ENCODE data around the gene PLXNA3. TPM values are rescaled to one million over a fixed set of nuclear protein-coding genes. Genes with fewer than 3 reads are reported as not detected.

PLXNA3 gene
- total RNA-seq, 3 donors from 2014 or later (not counting 1 experiment from before 2014, with no cell fraction given) = 20.8 to 34.3 (median 32.2) TPM

DNA sequence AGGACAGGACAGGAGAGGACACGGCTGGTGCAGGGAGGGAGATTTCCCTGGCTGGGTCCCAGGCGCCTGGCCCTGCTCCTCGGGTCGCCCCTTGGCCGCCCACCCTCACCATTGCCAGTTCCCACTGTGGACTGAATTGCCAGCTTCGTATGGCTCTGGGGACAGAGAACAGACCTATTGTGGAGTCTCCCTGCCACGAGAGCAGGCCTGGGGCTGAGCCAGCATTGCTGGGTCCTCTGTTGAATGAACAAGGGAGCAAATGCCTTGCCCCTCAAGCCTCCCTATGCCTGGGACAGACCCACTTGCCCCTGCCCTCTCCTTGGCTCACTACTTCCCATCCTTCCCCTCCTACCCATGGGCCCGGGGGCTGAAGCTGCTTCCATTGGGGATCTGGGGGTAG is 4.3 kb downstream of the PLXNA3 start:
- Mint-ChIP-seq H3K4me3 (no peak overlapping the region), H3K9me3 (no peaks in the 10 kb centered on the region), H3K27me3 (ENCODE audit: low read depth in 2 of 2) (no peaks in the 10 kb centered on the region), H3K27ac (no peak overlapping the region), H3K4me1 (peaks cover 2 to 14% of the 10 kb centered on the region in 2 donors), H3K36me3 (no peaks in the 10 kb centered on the region)
- no peaks in the 10 kb centered on the region for H3K27me3 ChIP-seq (ENCODE audit: control insufficient read depth, insufficient read depth, low read length)
- TF ChIP-seq CTCF (IDR thresholded peaks at IDR 0.05) = no peak
- ATAC-seq (no peak), DNase-seq (no peak)
- peaks cover 7% of the 10 kb centered on the region for H3K36me3 ChIP-seq (ENCODE audit: control insufficient read depth, insufficient read depth, low read length)
- H3K4me1 ChIP-seq (ENCODE audit: control insufficient read depth, insufficient read depth, low read length) = peaks cover 16% of the 10 kb centered on the region
- no peak overlapping the region for H3K27ac ChIP-seq (ENCODE audit: low read length)
- 92% methylated on average over 7 of the region's 8 CpGs for WGBS (ENCODE audit: insufficient coverage)
- H3K4me3 ChIP-seq (ENCODE audit: low read length) = no peak overlapping the region
- no peaks in the 10 kb centered on the region for H3K9me3 ChIP-seq (ENCODE audit: control insufficient read depth, insufficient read depth, low read length)
- intact Hi-C loops (cut with micrococcal nuclease) = no loop called here

- Histone ChIP-seq H3K36me3 (ENCODE audit: control insufficient read depth, insufficient read depth, low read length) (peaks cover 9% of the 10 kb centered on the region), H3K4me1 (ENCODE audit: control insufficient read depth, insufficient read depth, low read length) (peaks cover 12% of the 10 kb centered on the region), H3K4me3 (ENCODE audit: low read length) (no peak overlapping the region), H3K27me3 (ENCODE audit: control insufficient read depth, insufficient read depth, low read length) (no peaks in the 10 kb centered on the region), H3K9me3 (ENCODE audit: control insufficient read depth, insufficient read depth, low read length) (no peaks in the 10 kb centered on the region), H3K27ac (ENCODE audit: low read length) (no peak overlapping the region)
- Mint-ChIP-seq H3K27ac (no peak overlapping the region), H3K4me3 (no peak overlapping the region), H3K9me3 (no peaks in the 10 kb centered on the region), H3K27me3 (ENCODE audit: low read depth in 2 of 2) (no peaks in the 10 kb centered on the region), H3K36me3 (no peaks in the 10 kb centered on the region), H3K4me1 (peaks cover 0 to 11% of the 10 kb centered on the region in 2 donors)
- ATAC-seq (no peak), DNase-seq (no peak)
- WGBS (ENCODE audit: insufficient coverage) = 94% methylated on average over 35 of the region's 36 CpGs
- intact Hi-C loops (cut with micrococcal nuclease) = no loop called here
- no peak for TF ChIP-seq CTCF (IDR thresholded peaks at IDR 0.05)
Observed at GRCh38 chrX:154463611-154464220, 5.6 kb downstream of the PLXNA3 start.

DNA sequence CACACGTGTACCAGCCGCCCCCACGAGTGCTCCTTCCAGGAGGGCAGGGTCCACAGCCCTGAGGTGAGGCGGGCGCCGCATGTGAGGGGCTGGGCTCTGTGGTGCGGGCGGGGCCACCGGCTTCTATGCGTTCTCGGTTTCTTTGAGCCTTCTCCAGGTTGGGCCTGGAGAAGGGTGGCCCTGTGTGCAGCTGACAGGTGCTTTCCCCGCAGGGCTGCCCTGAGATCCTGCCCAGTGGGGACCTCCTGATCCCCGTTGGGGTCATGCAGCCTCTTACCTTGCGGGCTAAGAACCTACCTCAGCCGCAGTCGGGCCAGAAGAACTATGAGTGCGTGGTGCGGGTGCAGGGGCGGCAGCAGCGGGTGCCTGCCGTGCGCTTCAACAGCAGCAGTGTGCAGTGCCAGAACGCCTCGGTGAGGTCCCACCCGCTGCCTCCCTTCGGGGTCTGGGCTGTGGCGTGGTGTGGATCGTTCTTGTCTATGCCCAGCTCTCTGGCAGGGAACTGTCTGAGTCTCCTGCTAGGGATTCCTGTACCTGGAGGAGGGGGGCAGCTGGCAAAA is 6.8 kb downstream of the PLXNA3 start:
- TF ChIP-seq CTCF (IDR thresholded peaks at IDR 0.05) = no peak
- ATAC-seq (no peak), DNase-seq (no peak)
- no peaks in the 10 kb centered on the region for H3K36me3 Mint-ChIP-seq
- H3K27me3 Mint-ChIP-seq (ENCODE audit: low read depth in 2 of 2) = no peaks in the 10 kb centered on the region
- no peak overlapping the region for H3K27ac Mint-ChIP-seq
- Histone ChIP-seq H3K4me3 (ENCODE audit: low read length) (no peak overlapping the region), H3K9me3 (ENCODE audit: control insufficient read depth, insufficient read depth, low read length) (no peaks in the 10 kb centered on the region), H3K27me3 (ENCODE audit: control insufficient read depth, insufficient read depth, low read length) (no peaks in the 10 kb centered on the region), H3K4me1 (ENCODE audit: control insufficient read depth, insufficient read depth, low read length) (peaks cover under 1% of the 10 kb centered on the region), H3K36me3 (ENCODE audit: control insufficient read depth, insufficient read depth, low read length) (peaks cover 9% of the 10 kb centered on the region), H3K27ac (ENCODE audit: low read length) (no peak overlapping the region)
- WGBS (ENCODE audit: insufficient coverage) = 96% methylated on average over 27 of the region's 28 CpGs
- no peaks in the 10 kb centered on the region for H3K9me3 Mint-ChIP-seq
- intact Hi-C loops (cut with micrococcal nuclease) = no loop called here
- H3K4me3 Mint-ChIP-seq = no peak overlapping the region
- peaks cover 0 to 10% of the 10 kb centered on the region in 2 donors for H3K4me1 Mint-ChIP-seq

- H3K27me3 ChIP-seq (ENCODE audit: control insufficient read depth, insufficient read depth, low read length) = no peaks in the 10 kb centered on the region
- H3K36me3 Mint-ChIP-seq = no peaks in the 10 kb centered on the region
- ATAC-seq (no peak), DNase-seq (no peak)
- H3K27me3 Mint-ChIP-seq (ENCODE audit: low read depth in 2 of 2) = no peaks in the 10 kb centered on the region
- 95% methylated on average over 14 of the region's 14 CpGs for WGBS (ENCODE audit: insufficient coverage)
- H3K4me3 Mint-ChIP-seq = no peak overlapping the region
- no peak for TF ChIP-seq CTCF (IDR thresholded peaks at IDR 0.05)
- H3K27ac Mint-ChIP-seq = no peak overlapping the region
- no peaks in the 10 kb centered on the region for H3K9me3 Mint-ChIP-seq
- H3K4me1 ChIP-seq (ENCODE audit: control insufficient read depth, insufficient read depth, low read length) = no peaks in the 10 kb centered on the region
- intact Hi-C loops (cut with micrococcal nuclease) = no loop called here
- no peak overlapping the region for H3K27ac ChIP-seq (ENCODE audit: low read length)
- peaks cover 14% of the 10 kb centered on the region for H3K36me3 ChIP-seq (ENCODE audit: control insufficient read depth, insufficient read depth, low read length)
- H3K4me3 ChIP-seq (ENCODE audit: low read length) = no peak overlapping the region
- H3K9me3 ChIP-seq (ENCODE audit: control insufficient read depth, insufficient read depth, low read length) = no peaks in the 10 kb centered on the region
- peaks cover 0 to 4% of the 10 kb centered on the region in 2 donors for H3K4me1 Mint-ChIP-seq
Observed at GRCh38 chrX:154465601-154466000, 7.5 kb downstream of the PLXNA3 start.
